GM12873 (cell line): ENCODE measurements around the gene TPSB2.

Experiments used
- TF ChIP-seq, protein P1 (sequence below): IDR thresholded peaks from 2 replicates; pipeline ENCODE4 v1.5.1; 2012; ENCODE audit warnings: low read depth, mild to moderate bottlenecking, moderate library complexity, low read length, control low read depth; ENCODE audit not compliant: insufficient read depth; ENCODE audit errors: missing control alignments

TPSB2 gene

DNA sequence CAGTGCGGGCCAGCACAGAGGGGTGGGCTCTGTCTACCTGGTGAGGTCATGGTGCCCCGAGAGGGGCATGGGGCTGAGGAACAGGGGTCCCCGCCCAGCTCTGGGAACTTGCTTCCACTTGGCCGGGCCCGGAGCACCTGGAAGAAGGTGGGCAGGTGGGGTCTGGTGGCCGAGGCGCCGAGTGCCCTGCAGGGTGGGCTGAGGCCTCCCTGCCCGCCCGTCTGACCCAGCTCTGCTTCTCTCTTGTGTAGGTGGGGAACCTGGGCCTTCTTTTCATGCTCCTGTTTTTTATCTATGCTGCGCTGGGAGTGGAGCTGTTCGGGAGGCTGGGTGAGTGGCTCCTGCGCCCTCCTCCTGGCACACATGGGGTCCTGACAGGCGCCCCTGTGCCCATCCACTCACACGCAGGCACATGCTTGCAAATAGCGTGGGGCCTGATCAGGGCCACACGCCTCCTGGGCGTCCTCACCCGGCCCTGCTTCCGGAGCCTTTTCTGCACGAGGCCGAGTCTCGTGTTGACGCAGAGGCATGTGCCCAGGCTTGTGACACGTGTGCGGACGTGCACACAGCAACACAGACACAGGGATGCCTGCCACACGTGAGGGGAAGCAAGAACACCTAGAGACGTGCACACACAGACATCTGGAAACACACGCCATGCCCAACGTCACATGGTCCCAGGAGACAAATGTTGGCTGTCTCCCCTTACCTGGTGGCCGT, 13.1 kb downstream of the TPSB2 start:
- TF ChIP-seq, protein P1, sequence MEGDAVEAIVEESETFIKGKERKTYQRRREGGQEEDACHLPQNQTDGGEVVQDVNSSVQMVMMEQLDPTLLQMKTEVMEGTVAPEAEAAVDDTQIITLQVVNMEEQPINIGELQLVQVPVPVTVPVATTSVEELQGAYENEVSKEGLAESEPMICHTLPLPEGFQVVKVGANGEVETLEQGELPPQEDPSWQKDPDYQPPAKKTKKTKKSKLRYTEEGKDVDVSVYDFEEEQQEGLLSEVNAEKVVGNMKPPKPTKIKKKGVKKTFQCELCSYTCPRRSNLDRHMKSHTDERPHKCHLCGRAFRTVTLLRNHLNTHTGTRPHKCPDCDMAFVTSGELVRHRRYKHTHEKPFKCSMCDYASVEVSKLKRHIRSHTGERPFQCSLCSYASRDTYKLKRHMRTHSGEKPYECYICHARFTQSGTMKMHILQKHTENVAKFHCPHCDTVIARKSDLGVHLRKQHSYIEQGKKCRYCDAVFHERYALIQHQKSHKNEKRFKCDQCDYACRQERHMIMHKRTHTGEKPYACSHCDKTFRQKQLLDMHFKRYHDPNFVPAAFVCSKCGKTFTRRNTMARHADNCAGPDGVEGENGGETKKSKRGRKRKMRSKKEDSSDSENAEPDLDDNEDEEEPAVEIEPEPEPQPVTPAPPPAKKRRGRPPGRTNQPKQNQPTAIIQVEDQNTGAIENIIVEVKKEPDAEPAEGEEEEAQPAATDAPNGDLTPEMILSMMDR: no peak

DNA sequence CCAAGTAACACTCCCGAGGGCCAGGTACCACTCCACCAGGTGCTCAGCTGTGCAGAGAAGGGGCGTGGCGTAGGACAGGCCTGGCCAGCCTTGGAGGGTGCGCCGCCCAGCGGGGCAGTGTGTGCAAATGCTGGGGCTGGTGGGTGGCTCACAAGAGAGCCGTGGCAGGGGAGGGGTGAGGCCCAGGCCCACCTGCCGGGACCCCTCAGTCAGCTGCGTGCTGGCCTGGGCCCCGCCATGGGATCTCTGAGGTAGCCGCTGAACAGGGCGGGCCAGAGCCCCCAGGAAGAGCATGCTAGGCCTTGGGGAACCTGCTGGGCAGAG, 13.7 kb downstream of the TPSB2 start:
- TF ChIP-seq, protein P1: no peak

DNA sequence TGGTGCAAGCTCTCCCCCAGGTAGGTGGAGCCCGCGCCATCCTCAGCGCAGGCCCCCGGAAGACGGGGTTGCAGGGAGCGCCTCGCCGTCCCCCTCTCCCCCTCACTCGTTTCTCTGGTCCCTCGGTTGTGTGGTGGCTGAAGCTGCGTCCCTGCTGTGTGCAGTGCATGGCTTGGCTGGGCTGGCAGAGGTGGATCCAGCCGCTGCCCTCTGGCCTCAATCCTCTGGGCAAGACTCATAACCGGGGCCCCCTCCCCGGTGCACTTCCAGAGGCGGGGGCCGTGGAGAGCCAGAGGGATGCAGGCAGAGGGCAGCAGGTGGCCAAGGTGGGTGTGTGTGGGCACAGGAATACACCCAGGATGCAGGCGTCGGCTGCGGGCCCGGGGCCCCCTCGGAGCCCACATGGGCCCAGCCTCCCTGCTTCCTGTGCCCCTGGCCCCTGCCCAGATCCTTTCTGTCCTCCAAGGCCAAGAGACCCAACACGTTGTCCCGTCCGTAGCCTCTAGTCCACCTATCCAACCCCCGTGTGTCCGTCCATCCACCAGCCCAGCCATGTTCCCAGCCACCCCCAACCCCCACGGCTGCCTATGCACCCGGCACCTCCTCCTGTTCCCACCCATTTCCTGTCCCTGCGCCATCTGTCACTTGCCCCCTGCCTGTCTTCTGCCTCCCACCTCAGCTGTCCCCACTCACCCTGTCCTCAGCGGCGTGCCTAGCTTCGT, 14.2 kb downstream of the TPSB2 start:
- TF ChIP-seq, protein P1: no peak

DNA sequence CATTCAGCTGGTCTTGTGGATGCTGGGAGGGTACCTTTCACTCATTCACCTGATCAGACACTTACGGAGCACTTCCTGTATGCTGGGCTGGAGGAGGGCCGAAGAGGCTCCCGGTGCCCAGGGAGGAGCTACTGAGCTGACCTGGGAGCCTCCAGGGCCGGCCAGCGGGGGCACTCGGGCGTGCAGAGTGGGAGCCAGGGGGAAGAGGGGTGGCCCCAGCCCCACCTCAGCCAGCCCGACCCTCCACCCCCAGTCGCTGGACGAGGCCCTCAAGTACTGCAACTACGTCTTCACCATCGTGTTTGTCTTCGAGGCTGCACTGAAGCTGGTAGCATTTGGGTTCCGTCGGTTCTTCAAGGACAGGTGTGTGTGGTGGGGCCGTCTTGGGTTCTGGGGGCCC, 15.3 kb downstream of the TPSB2 start:
- TF ChIP-seq, protein P1: no peak

DNA sequence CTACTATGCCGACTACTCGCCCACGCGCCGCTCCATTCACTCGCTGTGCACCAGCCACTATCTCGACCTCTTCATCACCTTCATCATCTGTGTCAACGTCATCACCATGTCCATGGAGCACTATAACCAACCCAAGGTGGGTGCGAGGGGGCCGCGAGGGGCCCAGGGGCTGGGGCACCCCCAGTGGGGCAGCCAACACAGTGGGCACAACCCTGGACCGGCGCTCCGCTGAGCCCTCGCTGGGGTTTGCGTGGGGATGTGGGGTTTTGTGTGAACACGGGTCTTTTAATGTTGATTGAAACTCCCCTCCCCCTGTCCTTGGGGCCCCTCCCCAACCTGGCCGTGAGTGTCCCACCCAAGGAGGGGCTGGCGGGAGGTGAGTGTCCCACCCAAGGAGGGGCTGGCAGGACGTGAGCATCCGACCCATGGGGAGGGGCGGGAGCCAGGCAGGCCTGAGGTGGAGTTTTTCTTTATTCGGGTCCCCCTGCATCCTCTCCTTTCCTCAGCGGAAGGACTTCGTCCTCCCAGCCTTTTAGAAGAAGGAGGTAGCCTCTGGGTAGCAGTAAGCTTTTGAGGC, 16.1 kb downstream of the TPSB2 start:
- TF ChIP-seq, protein P1: no peak

DNA sequence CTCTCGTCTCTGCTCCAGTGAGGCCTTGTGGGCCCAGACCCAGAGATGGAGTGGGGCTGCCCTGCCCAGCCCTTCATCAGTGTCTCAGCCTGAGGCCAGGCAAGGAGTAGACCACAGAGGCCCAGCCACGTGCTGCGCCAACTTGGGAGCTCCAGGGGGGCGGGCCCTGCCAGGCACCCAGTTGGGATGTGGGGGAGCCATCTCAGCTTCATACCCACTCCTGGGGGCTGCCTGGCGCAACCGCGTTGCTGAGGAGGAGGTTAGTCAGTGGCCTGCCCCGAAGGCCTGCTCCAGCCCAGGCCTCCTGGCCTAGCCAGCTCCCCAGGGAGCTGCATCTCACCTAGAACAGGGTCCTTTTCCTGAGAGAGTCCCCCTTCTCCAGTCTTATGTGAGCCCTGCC, 16.8 kb downstream of the TPSB2 start:
- TF ChIP-seq, protein P1: no peak

DNA sequence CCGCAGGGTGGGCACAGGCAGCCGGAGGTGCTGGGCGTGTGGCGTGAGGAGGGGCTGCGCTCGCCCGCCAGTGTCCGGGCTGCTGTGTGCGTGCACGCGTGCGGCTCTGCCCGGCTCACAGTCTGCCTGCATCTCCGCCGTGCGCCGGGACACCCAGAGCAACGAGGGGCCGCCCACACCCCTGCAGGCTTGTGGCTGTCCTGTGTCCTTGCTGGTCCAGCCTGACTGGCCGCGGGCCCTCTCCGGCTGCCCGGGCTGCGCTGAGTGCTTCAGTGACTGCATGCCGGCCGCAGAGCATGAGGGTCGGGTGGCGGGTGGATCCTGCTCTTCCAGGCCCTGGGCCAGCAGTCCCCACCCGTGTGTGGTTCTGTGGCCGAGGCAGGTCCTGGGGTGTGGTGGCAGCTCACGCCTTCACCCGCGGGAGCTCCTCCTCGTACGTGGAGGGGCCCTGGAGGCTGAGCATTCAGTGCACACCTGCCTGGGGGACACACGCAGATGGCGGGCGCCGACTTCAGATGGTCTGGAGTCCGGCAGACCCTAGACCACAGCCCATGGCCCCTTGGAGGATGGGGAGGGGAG, 17.3 kb downstream of the TPSB2 start:
- TF ChIP-seq, protein P1: no peak
